Tibial artery (tissue), 4 donors: ENCODE data around the gene FCRL5.

Experiments used
- DNase-seq, 2 donors: peaks; one replicate each; pipeline ENCODE4 v3.0.0-alpha.2; 2019
- H3K27ac ChIP-seq, 2 donors: fragments of 200-600 bp; sonication (generic) in 1 of 2; 1 replicate in 1 of 2; 2 replicates in 1 of 2; pipeline ENCODE4 v1.5.1; 2018 to 2019; ENCODE audit warnings: mild to moderate bottlenecking in 1 of 2
- H3K27me3 ChIP-seq, 2 donors: fragments of 200-600 bp; sonication (generic) in 1 of 2; one replicate each; pipeline versions ENCODE4 v1.5.1 to v1.6.0; 2016 to 2019
- H3K36me3 ChIP-seq, 3 donors: fragments of 200-600 bp; sonication (generic) in 2 of 3; one replicate each; pipeline ENCODE4 v1.5.1; 2016 to 2019; ENCODE audit warnings: mild to moderate bottlenecking in 2 of 3
- H3K4me1 ChIP-seq, 4 donors: fragments of 200-600 bp; sonication (generic) in 2 of 4; 1 replicate in 3 of 4; 2 replicates in 1 of 4; pipeline ENCODE4 v1.5.1; 2016 to 2019
- H3K4me3 ChIP-seq, 2 donors: fragments of 200-600 bp; sonication (generic) in 1 of 2; 1 replicate in 1 of 2; 2 replicates in 1 of 2; pipeline ENCODE4 v1.5.1; 2018 to 2019; ENCODE audit warnings: mild to moderate bottlenecking in 2 of 2
- H3K9me3 ChIP-seq, 3 donors: fragments of 200-600 bp; sonication (generic) in 1 of 3; one replicate each; pipeline ENCODE4 v1.5.1; 2016 to 2019
- CTCF ChIP-seq, 2 experiments: fragments of 200-600 bp in 1 of 2; fragments of 450-650 bp in 1 of 2; IDR thresholded peaks; one replicate each; pipeline ENCODE4 v1.5.1; 2017 to 2019; ENCODE audit warnings: antibody characterized with exemption in 2 of 2, mild to moderate bottlenecking in 1 of 2, moderate library complexity in 1 of 2
- intact Hi-C: fragments of 100-400 bp; cut with DNase I; formaldehyde crosslinking; loops from one replicate; pipeline ENCODE4 v1.15.0; 2023; ENCODE audit warnings: low total_unique reads

FCRL5 gene

GRCh38 chr1:157512036-157512969 is 40.0 kb downstream of the FCRL5 start:
- Histone ChIP-seq H3K9me3 (no peaks in the 10 kb centered on the region), H3K27me3 (no peaks in the 10 kb centered on the region), H3K4me1 (no peaks in the 10 kb centered on the region), H3K4me3 (no peak overlapping the region), H3K36me3 (no peaks in the 10 kb centered on the region), H3K27ac (no peak overlapping the region)
- DNase-seq, result no peak
- no peak for TF ChIP-seq CTCF (IDR thresholded peaks at IDR 0.05)
- intact Hi-C loops, result no loop called here

GRCh38 chr1:157509546-157510232 is 42.6 kb downstream of the FCRL5 start:
- Histone ChIP-seq H3K27me3 (no peaks in the 10 kb centered on the region), H3K4me3 (no peak overlapping the region), H3K36me3 (no peaks in the 10 kb centered on the region), H3K9me3 (no peaks in the 10 kb centered on the region), H3K27ac (no peak overlapping the region), H3K4me1 (no peaks in the 10 kb centered on the region)
- intact Hi-C loops, result no loop called here
- DNase-seq, result no peak
- no peak for TF ChIP-seq CTCF (IDR thresholded peaks at IDR 0.05)

GRCh38 chr1:157505481-157506272 is 46.6 kb downstream of the FCRL5 start:
- peak in 1 of 2 donors; percentile 41 for DNase-seq
- intact Hi-C loops, result no loop called here
- TF ChIP-seq CTCF (IDR thresholded peaks at IDR 0.05), result peak in 1 of 2 experiments; percentile 50
- no peak overlapping the region for H3K27ac ChIP-seq
- H3K27me3 ChIP-seq, result no peaks in the 10 kb centered on the region
- no peaks in the 10 kb centered on the region for H3K9me3 ChIP-seq
- H3K4me3 ChIP-seq, result no peak overlapping the region
- no peaks in the 10 kb centered on the region for H3K36me3 ChIP-seq
- no peaks in the 10 kb centered on the region for H3K4me1 ChIP-seq

- Histone ChIP-seq H3K27ac (no peak overlapping the region), H3K4me1 (no peaks in the 10 kb centered on the region), H3K27me3 (peaks cover 0 to under 1% of the 10 kb centered on the region in 2 donors), H3K4me3 (no peak overlapping the region), H3K9me3 (no peaks in the 10 kb centered on the region), H3K36me3 (no peaks in the 10 kb centered on the region)
- intact Hi-C loops, result no loop called here
- TF ChIP-seq CTCF (IDR thresholded peaks at IDR 0.05), result no peak
- DNase-seq, result no peak
These were observed 47.7 kb downstream of the FCRL5 start for GRCh38 chr1:157504646-157505045.

GRCh38 chr1:157499521-157499920 is 52.8 kb downstream of the FCRL5 start:
- no peak for TF ChIP-seq CTCF (IDR thresholded peaks at IDR 0.05)
- no peak for DNase-seq
- Histone ChIP-seq H3K36me3 (no peaks in the 10 kb centered on the region), H3K27ac (no peak overlapping the region), H3K9me3 (no peaks in the 10 kb centered on the region), H3K27me3 (peaks cover 0 to 14% of the 10 kb centered on the region in 2 donors), H3K4me1 (no peaks in the 10 kb centered on the region), H3K4me3 (no peak overlapping the region)
- intact Hi-C loops, result loop anchor here (10.0 kb wide), 1 partner anchor 135 kb away; no protein-coding TSS in a partner anchor
